Fibroblast of lung (primary cell): Measurements from ENCODE around the gene MFN2.

Experiments
- EZH2 ChIP-seq: IDR thresholded peaks from 2 replicates; pipeline ENCODE4 v1.5.1; 2012; ENCODE audit warnings: low read length, control low read depth, mild to moderate bottlenecking; ENCODE audit errors: missing control alignments
- TF ChIP-seq, protein P1 (sequence below), 2 donors: IDR thresholded peaks in 1 of 2; conservative IDR thresholded peaks in 1 of 2; 1 replicate in 1 of 2; 2 replicates in 1 of 2; pipeline ENCODE4 v1.5.1; 2011 to 2012; ENCODE audit warnings: low read length in 2 of 2, control low read depth in 1 of 2, inconsistent platforms in 1 of 2, low read depth in 1 of 2, mild to moderate bottlenecking in 1 of 2

DNA sequence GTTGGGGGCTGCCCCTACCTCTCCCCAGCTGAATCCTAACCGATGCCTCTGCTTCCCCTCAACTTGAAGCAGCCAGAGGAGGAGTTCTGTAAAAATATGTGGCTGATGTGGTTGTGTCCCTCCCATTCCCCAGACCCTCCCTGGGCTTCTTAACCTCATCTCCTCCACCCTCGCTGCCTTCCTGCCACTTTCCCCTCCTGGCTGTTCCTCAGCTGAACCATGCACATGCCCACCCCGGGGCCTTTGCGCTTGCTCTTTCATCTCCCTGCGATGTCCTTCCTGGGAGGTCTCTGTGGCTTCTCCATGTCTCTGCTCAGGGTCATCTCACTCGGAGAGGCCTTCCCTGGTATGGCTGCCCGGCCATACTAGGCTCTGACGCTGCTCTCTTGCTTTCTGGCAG, 48.0 kb downstream of the MFN2 start:
- TF ChIP-seq, protein P1, sequence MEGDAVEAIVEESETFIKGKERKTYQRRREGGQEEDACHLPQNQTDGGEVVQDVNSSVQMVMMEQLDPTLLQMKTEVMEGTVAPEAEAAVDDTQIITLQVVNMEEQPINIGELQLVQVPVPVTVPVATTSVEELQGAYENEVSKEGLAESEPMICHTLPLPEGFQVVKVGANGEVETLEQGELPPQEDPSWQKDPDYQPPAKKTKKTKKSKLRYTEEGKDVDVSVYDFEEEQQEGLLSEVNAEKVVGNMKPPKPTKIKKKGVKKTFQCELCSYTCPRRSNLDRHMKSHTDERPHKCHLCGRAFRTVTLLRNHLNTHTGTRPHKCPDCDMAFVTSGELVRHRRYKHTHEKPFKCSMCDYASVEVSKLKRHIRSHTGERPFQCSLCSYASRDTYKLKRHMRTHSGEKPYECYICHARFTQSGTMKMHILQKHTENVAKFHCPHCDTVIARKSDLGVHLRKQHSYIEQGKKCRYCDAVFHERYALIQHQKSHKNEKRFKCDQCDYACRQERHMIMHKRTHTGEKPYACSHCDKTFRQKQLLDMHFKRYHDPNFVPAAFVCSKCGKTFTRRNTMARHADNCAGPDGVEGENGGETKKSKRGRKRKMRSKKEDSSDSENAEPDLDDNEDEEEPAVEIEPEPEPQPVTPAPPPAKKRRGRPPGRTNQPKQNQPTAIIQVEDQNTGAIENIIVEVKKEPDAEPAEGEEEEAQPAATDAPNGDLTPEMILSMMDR (conservative IDR thresholded peaks at IDR 0.05 in 1 of 2, IDR thresholded peaks at IDR 0.05 in 1 of 2; ENCODE audit: low read depth in 1 of 2, low read length in 2 of 2), result no peak
- no peak for TF ChIP-seq EZH2
